ENCODE results near the gene SORL1. TPM values are rescaled to one million over a fixed set of nuclear protein-coding genes. Genes with fewer than 3 reads are reported as not detected.

Gene SORL1
- total RNA-seq, 1 experiment from 2014 or later = 68.3 TPM

GRCh38 chr11:121650351-121651256 is 198.5 kb downstream of the SORL1 start:
- no peak overlapping the region for H2AFZ ChIP-seq (ENCODE audit: low read length)
- H3K4ac ChIP-seq (ENCODE audit: low read depth, low read length) = no peak overlapping the region
- H3K27ac ChIP-seq (ENCODE audit: insufficient read length, low read depth, low read length) = no peak overlapping the region
- H3K56ac ChIP-seq (ENCODE audit: insufficient read length, low read depth, low read length) = no peak overlapping the region
- H2AK5ac ChIP-seq (ENCODE audit: insufficient read length, low read length) = no peak overlapping the region
- H3K9me3 ChIP-seq (ENCODE audit: control insufficient read depth, low read depth, low read length) = no peaks in the 10 kb centered on the region
- no peaks in the 10 kb centered on the region for H3K79me1 ChIP-seq (ENCODE audit: insufficient read depth, low read depth, low read length, poor library complexity, severe bottlenecking)
- no peaks in the 10 kb centered on the region for H4K20me1 ChIP-seq (ENCODE audit: control insufficient read depth, insufficient read depth, insufficient read length)
- H3K14ac ChIP-seq (ENCODE audit: insufficient read depth, low read length) = no peak overlapping the region
- H3K9ac ChIP-seq (ENCODE audit: extremely low read depth, insufficient read length, low read length) = no peak overlapping the region
- no CpG with 5 or more reads among the region's 12 CpGs for WGBS (ENCODE audit: extremely low coverage, insufficient read length, low lambda C conversion rate)
- H3K23ac ChIP-seq (ENCODE audit: insufficient read length, low read depth, low read length) = no peak overlapping the region
- H3K18ac ChIP-seq (ENCODE audit: insufficient read length, low read depth, low read length) = no peak overlapping the region
- peaks cover 31 to 36% of the 10 kb centered on the region in 2 experiments for H3K4me1 Mint-ChIP-seq
- no peak overlapping the region for H2BK12ac ChIP-seq (ENCODE audit: insufficient read length, low read depth, low read length)
- no peaks in the 10 kb centered on the region for H3K79me2 ChIP-seq (ENCODE audit: insufficient read depth, low read length)
- no peak overlapping the region for H4K8ac ChIP-seq (replicated peaks; ENCODE audit: insufficient read length, low read depth, low read length)
- no peak overlapping the region for H3T11ph ChIP-seq (ENCODE audit: low read length)
- DNase-seq = no peak
- H3K9me3 Mint-ChIP-seq = no peaks in the 10 kb centered on the region
- H2BK5ac ChIP-seq (ENCODE audit: insufficient read length, low read length) = no peak overlapping the region
- H3K4me1 ChIP-seq (ENCODE audit: insufficient read depth, low read length) = peaks cover 10% of the 10 kb centered on the region; the same call in 1 of the 2 replicates
- no peak overlapping the region for H3K4me3 Mint-ChIP-seq
- H3K27me3 Mint-ChIP-seq (ENCODE audit: low read depth) = peaks cover 1% of the 10 kb centered on the region; the same call in 1 of the 2 replicates
- peaks cover 5% of the 10 kb centered on the region for H3K23me2 ChIP-seq (ENCODE audit: insufficient read length, low read depth, low read length, poor library complexity, severe bottlenecking)
- no peak overlapping the region for H3K4me2 ChIP-seq (ENCODE audit: insufficient read depth, insufficient read length, low read length)
- H4K91ac ChIP-seq (ENCODE audit: insufficient read length, low read depth, low read length) = no peak overlapping the region
- no peak overlapping the region; a peak in 1 of 7 replicates for H3K27ac Mint-ChIP-seq
- H3K27me3 ChIP-seq (ENCODE audit: insufficient read depth, low read length) = no peaks in the 10 kb centered on the region
- H4K5ac ChIP-seq (ENCODE audit: insufficient read length, low read depth, low read length) = no peak overlapping the region
- H2BK20ac ChIP-seq (ENCODE audit: low read depth, low read length, poor library complexity, severe bottlenecking) = no peak overlapping the region
- TF ChIP-seq CTCF (conservative IDR thresholded peaks at IDR 0.05) = no peak
- H2BK15ac ChIP-seq (ENCODE audit: low read depth, low read length) = no peak overlapping the region
- no peaks in the 10 kb centered on the region; a peak in 1 of 7 replicates for H3K36me3 Mint-ChIP-seq (ENCODE audit: insufficient read depth in 1 of 3, low read depth in 3 of 3)
- no peak overlapping the region for H2BK120ac ChIP-seq (ENCODE audit: low read depth, low read length, poor library complexity, severe bottlenecking)

Measured in H9 (cell line).